ENCODE results near the gene VNN1.
"Not testable (repeated sequence)": the region's sequence is repeated elsewhere in the genome, so short reads cannot be mapped to it uniquely, and the experiment has no call there.

VNN1 gene

GRCh38 chr6:132666118-132666517 lies 47.7 kb downstream of the VNN1 start:
- Mint-ChIP-seq H3K27me3 (no peaks in the 10 kb centered on the region), H3K27ac (no peak overlapping the region), H3K4me1 (peaks cover 6% of the 10 kb centered on the region), H3K4me3 (no peak overlapping the region), H3K9me3 (no peaks in the 10 kb centered on the region)
- no peak for ATAC-seq
- no peak for DNase-seq

- no peaks in the 10 kb centered on the region for H3K9me3 Mint-ChIP-seq
- ATAC-seq (no peak), DNase-seq (no peak)
- H3K27me3 Mint-ChIP-seq: no peaks in the 10 kb centered on the region
- H3K4me1 Mint-ChIP-seq: no peaks in the 10 kb centered on the region
- no peak overlapping the region for H3K4me3 Mint-ChIP-seq
- H3K27ac Mint-ChIP-seq: no peak overlapping the region
Measured at GRCh38 chr6:132664309-132665034, 49.4 kb downstream of the VNN1 start.

GRCh38 chr6:132663661-132664060 lies 50.2 kb downstream of the VNN1 start:
- DNase-seq (no peak), ATAC-seq (no peak)
- Mint-ChIP-seq H3K27ac (no peak overlapping the region), H3K4me1 (no peaks in the 10 kb centered on the region), H3K27me3 (no peaks in the 10 kb centered on the region), H3K4me3 (no peak overlapping the region), H3K9me3 (no peaks in the 10 kb centered on the region)

- DNase-seq (no peak), ATAC-seq (no peak)
- Mint-ChIP-seq H3K4me1 (no peaks in the 10 kb centered on the region), H3K27ac (no peak overlapping the region), H3K9me3 (no peaks in the 10 kb centered on the region), H3K27me3 (no peaks in the 10 kb centered on the region), H3K4me3 (no peak overlapping the region)
Measured at GRCh38 chr6:132661906-132662305, 51.9 kb downstream of the VNN1 start.

- Mint-ChIP-seq H3K4me3 (no peak within 1 kb of the TSS), H3K4me1 (no peaks in the 10 kb centered on the region), H3K27ac (no peak within 1 kb of the TSS), H3K27me3 (peaks cover 9% of the 10 kb centered on the region), H3K9me3 (no peaks in the 10 kb centered on the region)
- DNase-seq (no peak), ATAC-seq (no peak)
Measured at GRCh38 chr6:132659082-132659481, 54.8 kb downstream of the VNN1 start, which contains the start of gene TAAR1. TAAR1 (minus strand) TSS chr6:132659182; CDS start chr6:132646003, 13,179 bp downstream.

GRCh38 chr6:132651062-132651461 lies 62.8 kb downstream of the VNN1 start:
- Mint-ChIP-seq H3K4me3 (no peak overlapping the region), H3K27ac (no peak overlapping the region), H3K9me3 (no peaks in the 10 kb centered on the region), H3K4me1 (peaks cover 5% of the 10 kb centered on the region), H3K27me3 (peaks cover 9% of the 10 kb centered on the region)
- ATAC-seq: no peak
- no peak for DNase-seq

- Mint-ChIP-seq H3K9me3 (no peaks in the 10 kb centered on the region), H3K27me3 (peaks cover 4% of the 10 kb centered on the region), H3K4me3 (no peak overlapping the region), H3K27ac (no peak overlapping the region), H3K4me1 (peaks cover 5% of the 10 kb centered on the region)
- DNase-seq: no peak
- no peak for ATAC-seq
Measured at GRCh38 chr6:132650429-132650828, 63.4 kb downstream of the VNN1 start.

GRCh38 chr6:132648828-132649227 lies 65.0 kb downstream of the VNN1 start:
- H3K9me3 Mint-ChIP-seq: no peaks in the 10 kb centered on the region
- H3K4me3 Mint-ChIP-seq: no peak overlapping the region
- no peaks in the 10 kb centered on the region for H3K27me3 Mint-ChIP-seq
- no peak overlapping the region for H3K27ac Mint-ChIP-seq
- ATAC-seq: no peak
- H3K4me1 Mint-ChIP-seq: peaks cover 5% of the 10 kb centered on the region
- no peak for DNase-seq

- DNase-seq (peak in 1 of 2 donors; percentile 16), ATAC-seq (peak; percentile 68)
- Mint-ChIP-seq H3K9me3 (no peaks in the 10 kb centered on the region), H3K4me3 (no peak overlapping the region), H3K27ac (no peak overlapping the region), H3K27me3 (no peaks in the 10 kb centered on the region), H3K4me1 (peaks cover 5% of the 10 kb centered on the region)
Measured at GRCh38 chr6:132648356-132648755, 65.5 kb downstream of the VNN1 start.

- DNase-seq (no peak), ATAC-seq (no peak)
- Mint-ChIP-seq H3K9me3 (peaks cover 0 to 6% of the 10 kb centered on the region in 2 donors), H3K4me3 (no peak overlapping the region), H3K27me3 (peaks cover 6% of the 10 kb centered on the region), H3K27ac (no peak overlapping the region), H3K4me1 (peaks cover 5% of the 10 kb centered on the region)
Measured at GRCh38 chr6:132643547-132643946, 70.3 kb downstream of the VNN1 start.

GRCh38 chr6:132637135-132637534 lies 76.7 kb downstream of the VNN1 start:
- H3K27ac Mint-ChIP-seq, DNase-seq, H3K4me1 Mint-ChIP-seq, ATAC-seq, H3K4me3 Mint-ChIP-seq: not testable (repeated sequence)
- peaks cover 62% of the 10 kb centered on the region for H3K27me3 Mint-ChIP-seq
- peaks cover 12 to 30% of the 10 kb centered on the region in 2 donors for H3K9me3 Mint-ChIP-seq

- peaks cover 65% of the 10 kb centered on the region for H3K27me3 Mint-ChIP-seq
- not testable (repeated sequence) for H3K4me1 Mint-ChIP-seq, H3K4me3 Mint-ChIP-seq, ATAC-seq, H3K27ac Mint-ChIP-seq, DNase-seq
- peaks cover 12 to 30% of the 10 kb centered on the region in 2 donors for H3K9me3 Mint-ChIP-seq
Measured at GRCh38 chr6:132635906-132636305, 77.9 kb downstream of the VNN1 start.

- H3K9me3 Mint-ChIP-seq: peaks cover 12 to 30% of the 10 kb centered on the region in 2 donors
- H3K4me3 Mint-ChIP-seq, H3K27ac Mint-ChIP-seq, DNase-seq, H3K4me1 Mint-ChIP-seq, ATAC-seq: not testable (repeated sequence)
- H3K27me3 Mint-ChIP-seq: peaks cover 65% of the 10 kb centered on the region
Measured at GRCh38 chr6:132635288-132635687, 78.6 kb downstream of the VNN1 start.

- no peak overlapping the region for H3K4me3 Mint-ChIP-seq
- no peak for ATAC-seq
- peak overlapping the region in 1 of 2 donors; percentile 50 for H3K27ac Mint-ChIP-seq
- H3K9me3 Mint-ChIP-seq: peaks cover 12 to 30% of the 10 kb centered on the region in 2 donors
- no peaks in the 10 kb centered on the region for H3K4me1 Mint-ChIP-seq
- DNase-seq: no peak
- peaks cover 65% of the 10 kb centered on the region for H3K27me3 Mint-ChIP-seq
Measured at GRCh38 chr6:132634796-132635195, 79.1 kb downstream of the VNN1 start.

GRCh38 chr6:132633362-132633761 lies 80.5 kb downstream of the VNN1 start:
- Mint-ChIP-seq H3K9me3 (peaks cover 12 to 24% of the 10 kb centered on the region in 2 donors), H3K4me1 (no peaks in the 10 kb centered on the region), H3K4me3 (no peak overlapping the region), H3K27ac (no peak overlapping the region), H3K27me3 (peaks cover 71% of the 10 kb centered on the region)
- DNase-seq: no peak
- ATAC-seq: no peak
